HL-60 (cell line): ENCODE measurements around the gene DECR2.

ENCODE experiments used
- CTCF ChIP-seq: IDR thresholded peaks from one replicate; pipeline ENCODE4 v1.5.1; 2011; ENCODE audit warnings: low read length, control low read depth, inconsistent platforms; ENCODE audit not compliant: insufficient read depth
- POLR2AphosphoS5 ChIP-seq: IDR thresholded peaks from 2 replicates; pipeline ENCODE4 v1.6.1; 2012; ENCODE audit warnings: low read depth

DNA sequence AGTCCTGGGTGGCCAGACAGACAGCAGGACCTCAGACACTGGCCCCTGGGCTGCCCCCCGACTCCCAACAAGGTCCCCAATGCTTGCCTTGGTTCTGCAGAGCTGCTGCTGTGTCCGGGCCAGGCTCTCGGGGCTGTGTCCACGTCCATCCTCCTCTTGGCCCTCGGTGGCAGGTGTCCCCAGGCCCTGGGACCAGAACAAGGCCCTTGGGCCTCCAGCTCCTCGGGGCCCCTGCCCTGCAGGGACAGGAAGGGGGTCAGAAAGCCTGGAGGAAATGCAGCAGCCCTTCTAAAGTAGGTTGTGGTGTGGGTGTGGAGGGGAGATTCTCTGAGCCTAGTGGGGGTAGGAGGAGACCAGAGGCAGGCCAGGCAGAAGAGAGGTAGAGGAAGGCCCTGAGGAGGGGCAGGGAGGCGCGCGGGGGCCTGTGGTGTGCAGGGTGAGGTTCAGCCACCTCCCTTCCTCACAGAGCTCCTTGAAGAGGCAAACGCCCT, 46.7 kb upstream of the DECR2 start:
- TF ChIP-seq CTCF (no peak), POLR2AphosphoS5 (no peak)
